ENCODE measurements around the gene SH2D3A. TPM values are rescaled to one million over a fixed set of nuclear protein-coding genes. Genes with fewer than 3 reads are reported as not detected.
A peak's percentile ranks its signal among the peaks of the same experiment; 100 is the strongest.
"Not testable (repeated sequence)": the region's sequence is repeated elsewhere in the genome, so short reads cannot be mapped to it uniquely, and the experiment has no call there.

Gene SH2D3A
- total RNA-seq, 1 donor from 2014 or later: 1.1 TPM

- ATAC-seq: no peak
- DNase-seq (ENCODE audit: low spot score): no peak
These were observed 56.8 kb downstream of the SH2D3A start for GRCh38 chr19:6710273-6711077.

- DNase-seq (ENCODE audit: low spot score) (no peak), ATAC-seq (no peak)
These were observed 57.7 kb downstream of the SH2D3A start for GRCh38 chr19:6709549-6709948.

GRCh38 chr19:6708913-6709312 is 58.3 kb downstream of the SH2D3A start:
- ATAC-seq; DNase-seq (ENCODE audit: low spot score): not testable (repeated sequence)

GRCh38 chr19:6708346-6708745 is 58.9 kb downstream of the SH2D3A start:
- ATAC-seq: no peak
- no peak for DNase-seq (ENCODE audit: low spot score)

- ATAC-seq (peak; percentile 6), DNase-seq (ENCODE audit: low spot score) (no peak)
These were observed 59.6 kb downstream of the SH2D3A start for GRCh38 chr19:6707658-6708018.

GRCh38 chr19:6707011-6707657 is 60.1 kb downstream of the SH2D3A start:
- ATAC-seq (peak; percentile 31), DNase-seq (ENCODE audit: low spot score) (no peak)

- DNase-seq (ENCODE audit: low spot score) (no peak), ATAC-seq (peak; percentile 17)
These were observed 60.6 kb downstream of the SH2D3A start for GRCh38 chr19:6706633-6706958.

- DNase-seq (ENCODE audit: low spot score): no peak
- ATAC-seq: peak; percentile 19
These were observed 61.2 kb downstream of the SH2D3A start for GRCh38 chr19:6705931-6706632.

Other genes with a start within 250 kb of the SH2D3A start
- gene TNFSF9, start 236.4 kb downstream of the SH2D3A start, total RNA-seq: 0.13 TPM
- 0.25 TPM for gene CD70, start 176.3 kb downstream of the SH2D3A start, total RNA-seq
- 8.3 TPM for gene TNFSF14, start 97.3 kb downstream of the SH2D3A start, total RNA-seq
- 11,297 TPM for gene C3, start 46.8 kb downstream of the SH2D3A start, total RNA-seq
- gene GPR108, start 29.9 kb downstream of the SH2D3A start, total RNA-seq: 28.8 TPM
- gene TRIP10, start 27.8 kb downstream of the SH2D3A start, total RNA-seq: 9.0 TPM
- gene VAV1, start 5.3 kb upstream of the SH2D3A start, total RNA-seq: 3.1 TPM
- 0.88 TPM for gene ADGRE1, start 120.1 kb upstream of the SH2D3A start, total RNA-seq